Liver (tissue), 9 donors: ENCODE measurements around the gene TMEM131. TPM values are rescaled to one million over a fixed set of nuclear protein-coding genes. Genes with fewer than 3 reads are reported as not detected.
"Not testable (repeated sequence)": the region's sequence is repeated elsewhere in the genome, so short reads cannot be mapped to it uniquely, and the experiment has no call there.

ENCODE experiments used
- DNase-seq: peaks from one replicate; pipeline ENCODE4 v3.0.0-alpha.2; 2017; ENCODE audit warnings: low spot score
- H3K27ac ChIP-seq, 2 donors: one replicate each; pipeline ENCODE4 v1.7.0; 2013; ENCODE audit warnings: inconsistent platforms in 2 of 2, low read length in 2 of 2, control low read depth in 1 of 2, low read depth in 1 of 2, mild to moderate bottlenecking in 1 of 2
- H3K27me3 ChIP-seq, 4 donors: one replicate each; pipeline versions ENCODE4 v1.6.1 to v1.7.0; 2013; ENCODE audit warnings: low read length in 3 of 4, inconsistent platforms in 1 of 4, mild to moderate bottlenecking in 1 of 4, moderate library complexity in 1 of 4; ENCODE audit not compliant: control insufficient read depth in 4 of 4, insufficient read depth in 4 of 4
- H3K36me3 ChIP-seq, 4 donors: one replicate each; pipeline versions ENCODE4 v1.6.1 to v1.7.0; 2013; ENCODE audit warnings: low read length in 3 of 4, mild to moderate bottlenecking in 3 of 4, low read depth in 1 of 4, moderate library complexity in 1 of 4; ENCODE audit not compliant: control insufficient read depth in 4 of 4, insufficient read depth in 3 of 4
- H3K4me1 ChIP-seq, 4 donors: one replicate each; pipeline versions ENCODE4 v1.6.1 to v1.7.0; 2013; ENCODE audit warnings: low read length in 3 of 4, mild to moderate bottlenecking in 3 of 4, moderate library complexity in 1 of 4; ENCODE audit not compliant: control insufficient read depth in 4 of 4, insufficient read depth in 4 of 4
- H3K4me3 ChIP-seq, 3 donors: one replicate each; pipeline versions ENCODE4 v1.6.1 to v1.7.0; 2013; ENCODE audit warnings: low read length in 3 of 3, control low read depth in 1 of 3, low read depth in 1 of 3, mild to moderate bottlenecking in 1 of 3
- H3K9ac ChIP-seq, 2 donors: one replicate each; pipeline ENCODE4 v1.7.0; 2013; ENCODE audit warnings: low read length in 2 of 2, mild to moderate bottlenecking in 2 of 2, moderate library complexity in 2 of 2, control low read depth in 1 of 2, low read depth in 1 of 2
- H3K9me3 ChIP-seq, 4 donors: one replicate each; pipeline versions ENCODE4 v1.6.1 to v1.7.0; 2013; ENCODE audit warnings: low read length in 3 of 4; ENCODE audit not compliant: control insufficient read depth in 4 of 4
- CTCF ChIP-seq: fragments of 150-350 bp; IDR thresholded peaks from 2 replicates; pipeline ENCODE4 v1.5.1; 2017; ENCODE audit warnings: improper control_type of control experiment, low read depth, low read length; ENCODE audit not compliant: missing input control
- EGR1 ChIP-seq, 2 donors: IDR thresholded peaks; 2 replicates each; pipeline ENCODE4 v1.6.1; 2016 to 2018; ENCODE audit warnings: antibody characterized with exemption in 2 of 2, low read depth in 2 of 2
- FOXA1 ChIP-seq: IDR thresholded peaks from 2 replicates; pipeline ENCODE4 v1.6.1; 2016; ENCODE audit warnings: antibody characterized with exemption
- FOXA2 ChIP-seq: IDR thresholded peaks from 2 replicates; pipeline ENCODE4 v1.6.1; 2016; ENCODE audit warnings: antibody characterized with exemption
- GABPA ChIP-seq, 2 donors: IDR thresholded peaks in 1 of 2; conservative IDR thresholded peaks in 1 of 2; 2 replicates each; pipeline ENCODE4 v1.6.1; 2016; ENCODE audit warnings: antibody characterized with exemption in 2 of 2, mild to moderate bottlenecking in 1 of 2, moderate library complexity in 1 of 2
- HNF4A ChIP-seq, 2 donors: conservative IDR thresholded peaks; 2 replicates each; pipeline ENCODE4 v1.6.1; 2016; ENCODE audit warnings: antibody characterized with exemption in 2 of 2, mild to moderate bottlenecking in 2 of 2
- HNF4G ChIP-seq: IDR thresholded peaks from 2 replicates; pipeline ENCODE4 v1.6.1; 2016; ENCODE audit warnings: antibody characterized with exemption
- JUND ChIP-seq, 2 donors: IDR thresholded peaks; 2 replicates each; pipeline ENCODE4 v1.6.1; 2016; ENCODE audit warnings: antibody characterized with exemption in 2 of 2
- NR2F2 ChIP-seq: IDR thresholded peaks from 2 replicates; pipeline ENCODE4 v1.6.1; 2016; ENCODE audit warnings: antibody characterized with exemption
- RAD21 ChIP-seq, 2 donors: IDR thresholded peaks; 2 replicates each; pipeline ENCODE4 v1.6.1; 2016; ENCODE audit warnings: antibody characterized with exemption in 2 of 2, mild to moderate bottlenecking in 2 of 2
- REST ChIP-seq: IDR thresholded peaks from 2 replicates; pipeline ENCODE4 v1.6.1; 2016; ENCODE audit warnings: antibody characterized with exemption, mild to moderate bottlenecking
- RXRA ChIP-seq, 2 donors: IDR thresholded peaks; 2 replicates each; pipeline ENCODE4 v1.6.1; 2017 to 2018; ENCODE audit warnings: antibody characterized with exemption in 2 of 2, mild to moderate bottlenecking in 1 of 2
- SP1 ChIP-seq: IDR thresholded peaks from 2 replicates; pipeline ENCODE4 v1.6.1; 2018; ENCODE audit warnings: antibody characterized with exemption, mild to moderate bottlenecking
- TAF1 ChIP-seq: conservative IDR thresholded peaks from 2 replicates; pipeline ENCODE4 v1.6.1; 2016; ENCODE audit warnings: antibody characterized with exemption, mild to moderate bottlenecking
- YY1 ChIP-seq: IDR thresholded peaks from 2 replicates; pipeline ENCODE4 v1.6.1; 2016; ENCODE audit warnings: antibody characterized with exemption, mild to moderate bottlenecking
- WGBS: extraction: QIAGEN DNeasy Blood & Tissue Kit; methylation state at CpG from one replicate; pipeline ENCODE4 v1.1.7; 2013; 5-methylcytosine and 5-hydroxymethylcytosine counted together
- polyA plus RNA-seq, 2 donors: library from polyadenylated mRNA; stranded (reverse) in 1 of 2; unstranded in 1 of 2; fragments of 200-250 nt in 1 of 2; fragments of >200 nt in 1 of 2; fragmentation: Nextera tagmentation in 1 of 2; extraction: Ambion mirVana in 1 of 2; gene quantifications; one replicate each; pipeline versions ENCODE4 v1.2.1 to v1.2.3, GENCODE V29; 2013 to 2015
- total RNA-seq, 2 donors: library from RNA; depleted of rRNA; stranded (reverse); fragments of >200 nt; gene quantifications; one replicate each; pipeline ENCODE4 v1.2.3, GENCODE V29; 2014
- TF ChIP-seq, protein P1 (sequence below): IDR thresholded peaks from 2 replicates; pipeline ENCODE4 v1.6.1; 2016; ENCODE audit warnings: antibody characterized with exemption
- TF ChIP-seq, protein P2 (sequence below): IDR thresholded peaks from 2 replicates; pipeline ENCODE4 v1.6.1; 2016; ENCODE audit warnings: antibody characterized with exemption
- TF ChIP-seq, protein P3 (sequence below): IDR thresholded peaks from 2 replicates; pipeline ENCODE4 v1.6.1; 2016; ENCODE audit warnings: antibody characterized with exemption
- donor health status: healthy.
- donor health status: healthy.
- donor health status: healthy.
- donor health status: healthy.
- donor health status: healthy.

TMEM131 gene
- total and polyA plus RNA-seq, 4 donors = 6.1 to 22.8 (median 11.2) TPM

DNA sequence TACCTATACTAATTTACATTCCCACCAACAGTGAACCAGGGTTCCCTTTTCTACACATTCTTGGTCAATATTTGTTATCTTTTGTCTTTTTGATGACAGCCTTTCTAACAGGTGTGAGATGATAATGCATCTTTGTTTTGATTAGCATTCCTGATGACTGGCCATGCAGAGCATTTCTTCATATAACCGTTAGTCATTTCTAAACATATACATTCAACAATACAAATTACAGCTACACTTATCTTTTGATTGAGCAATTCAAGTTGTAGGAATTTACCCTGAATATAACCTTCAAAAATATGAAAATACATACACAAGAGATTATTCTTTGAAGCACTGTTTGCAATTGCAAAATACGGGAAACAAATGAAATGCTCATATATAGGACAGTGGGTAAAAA lies 94.9 kb downstream of the TMEM131 start (continued):
- TF ChIP-seq REST (no peak), RAD21 (IDR thresholded peaks at IDR 0.05) (no peak), GABPA (IDR thresholded peaks at IDR 0.05 in 1 of 2, conservative IDR thresholded peaks at IDR 0.05 in 1 of 2) (no peak)
- TF ChIP-seq, protein P1, sequence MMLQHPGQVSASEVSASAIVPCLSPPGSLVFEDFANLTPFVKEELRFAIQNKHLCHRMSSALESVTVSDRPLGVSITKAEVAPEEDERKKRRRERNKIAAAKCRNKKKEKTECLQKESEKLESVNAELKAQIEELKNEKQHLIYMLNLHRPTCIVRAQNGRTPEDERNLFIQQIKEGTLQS = no peak

DNA sequence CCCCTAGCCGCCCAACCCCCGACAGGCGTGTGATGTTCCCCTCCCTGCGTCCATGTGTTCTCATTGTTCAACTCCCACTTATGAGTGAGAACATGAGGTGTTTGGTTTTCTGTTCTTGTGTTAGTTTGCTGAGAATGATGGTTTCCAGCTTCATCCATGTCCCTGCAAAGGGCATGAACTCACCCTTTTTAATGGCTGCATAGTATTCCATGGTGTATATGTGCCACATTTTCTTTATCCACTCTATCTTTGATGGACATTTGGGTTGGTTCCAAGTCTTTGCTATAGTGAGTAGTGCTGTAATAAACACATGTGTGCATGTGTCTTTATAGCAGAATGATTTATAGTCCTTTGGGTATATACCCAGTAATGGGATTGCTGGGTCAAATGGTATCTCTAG lies 102.7 kb downstream of the TMEM131 start:
- not testable (repeated sequence) for H3K36me3 ChIP-seq, DNase-seq, H3K9ac ChIP-seq, H3K27ac ChIP-seq, H3K9me3 ChIP-seq, H3K4me3 ChIP-seq, H3K4me1 ChIP-seq, H3K27me3 ChIP-seq
- WGBS = 98% methylated on average over 4 of the region's 4 CpGs

- TF ChIP-seq, protein P2, sequence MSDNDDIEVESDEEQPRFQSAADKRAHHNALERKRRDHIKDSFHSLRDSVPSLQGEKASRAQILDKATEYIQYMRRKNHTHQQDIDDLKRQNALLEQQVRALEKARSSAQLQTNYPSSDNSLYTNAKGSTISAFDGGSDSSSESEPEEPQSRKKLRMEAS = no peak
- TF ChIP-seq GABPA (IDR thresholded peaks at IDR 0.05 in 1 of 2, conservative IDR thresholded peaks at IDR 0.05 in 1 of 2) (no peak), REST (no peak), JUND (IDR thresholded peaks at IDR 0.05) (no peak), HNF4A (conservative IDR thresholded peaks at IDR 0.05) (no peak), YY1 (no peak), CTCF (no peak), FOXA2 (no peak), RXRA (IDR thresholded peaks at IDR 0.05) (no peak), TAF1 (no peak), NR2F2 (no peak), RAD21 (IDR thresholded peaks at IDR 0.05) (no peak), HNF4G (no peak), SP1 (no peak), EGR1 (IDR thresholded peaks at IDR 0.05; ENCODE audit: low read depth in 2 of 2) (no peak), FOXA1 (no peak)
- TF ChIP-seq, protein P1 = no peak
- TF ChIP-seq, protein P3, sequence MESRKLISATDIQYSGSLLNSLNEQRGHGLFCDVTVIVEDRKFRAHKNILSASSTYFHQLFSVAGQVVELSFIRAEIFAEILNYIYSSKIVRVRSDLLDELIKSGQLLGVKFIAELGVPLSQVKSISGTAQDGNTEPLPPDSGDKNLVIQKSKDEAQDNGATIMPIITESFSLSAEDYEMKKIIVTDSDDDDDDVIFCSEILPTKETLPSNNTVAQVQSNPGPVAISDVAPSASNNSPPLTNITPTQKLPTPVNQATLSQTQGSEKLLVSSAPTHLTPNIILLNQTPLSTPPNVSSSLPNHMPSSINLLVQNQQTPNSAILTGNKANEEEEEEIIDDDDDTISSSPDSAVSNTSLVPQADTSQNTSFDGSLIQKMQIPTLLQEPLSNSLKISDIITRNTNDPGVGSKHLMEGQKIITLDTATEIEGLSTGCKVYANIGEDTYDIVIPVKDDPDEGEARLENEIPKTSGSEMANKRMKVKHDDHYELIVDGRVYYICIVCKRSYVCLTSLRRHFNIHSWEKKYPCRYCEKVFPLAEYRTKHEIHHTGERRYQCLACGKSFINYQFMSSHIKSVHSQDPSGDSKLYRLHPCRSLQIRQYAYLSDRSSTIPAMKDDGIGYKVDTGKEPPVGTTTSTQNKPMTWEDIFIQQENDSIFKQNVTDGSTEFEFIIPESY = no peak
- Histone ChIP-seq H3K9me3 (no peaks in the 10 kb centered on the region), H3K36me3 (peaks cover 3 to 10% (median 8%) of the 10 kb centered on the region in 4 donors), H3K4me1 (no peaks in the 10 kb centered on the region), H3K9ac (no peak overlapping the region), H3K27me3 (no peaks in the 10 kb centered on the region), H3K4me3 (no peak overlapping the region), H3K27ac (no peak overlapping the region)
- DNase-seq = no peak
Observed at GRCh38 chr2:97891611-97892010, 104.1 kb downstream of the TMEM131 start.
